KMS-11 (cell line): ENCODE results near the gene CACNB4.
A peak's percentile ranks its signal among the peaks of the same experiment; 100 is the strongest.
"Not testable (repeated sequence)": the region's sequence is repeated elsewhere in the genome, so short reads cannot be mapped to it uniquely, and the experiment has no call there.

ENCODE experiments used
- H2AFZ ChIP-seq: fragments of 200-600 bp; sonication (generic); 2 replicates; pipeline ENCODE4 v1.6.1; 2016; ENCODE audit warnings: antibody characterized with exemption, mixed run types, low read depth
- H3K27ac ChIP-seq: fragments of 200-600 bp; sonication (generic); 2 replicates; pipeline ENCODE4 v1.6.1; 2016; ENCODE audit warnings: mild to moderate bottlenecking, mixed run types
- H3K27me3 ChIP-seq: fragments of 200-600 bp; sonication (generic); 2 replicates; pipeline ENCODE4 v1.6.1; 2017; ENCODE audit warnings: mild to moderate bottlenecking, low read depth, mixed run types, moderate library complexity; ENCODE audit not compliant: insufficient read depth
- H3K36me3 ChIP-seq: fragments of 200-600 bp; sonication (generic); 2 replicates; pipeline ENCODE4 v1.6.1; 2017; ENCODE audit warnings: mild to moderate bottlenecking, mixed run types; ENCODE audit not compliant: insufficient read depth
- H3K4me1 ChIP-seq: fragments of 200-600 bp; sonication (generic); 2 replicates; pipeline ENCODE4 v1.6.1; 2016; ENCODE audit warnings: mild to moderate bottlenecking, low read depth, mixed run types; ENCODE audit not compliant: poor library complexity, severe bottlenecking
- H3K4me2 ChIP-seq: fragments of 200-600 bp; sonication (generic); 2 replicates; pipeline ENCODE4 v1.7.0; 2016; ENCODE audit warnings: mild to moderate bottlenecking, mixed run types
- H3K4me3 ChIP-seq: fragments of 200-600 bp; sonication (generic); IDR thresholded peaks from 2 replicates; pipeline ENCODE4 v1.6.1; 2017; ENCODE audit warnings: low read depth, low read length, mixed read lengths; ENCODE audit not compliant: insufficient read depth
- H3K79me2 ChIP-seq: fragments of 200-600 bp; sonication (generic); 2 replicates; pipeline ENCODE4 v1.6.1; 2016; ENCODE audit warnings: low read depth, mixed run types; ENCODE audit not compliant: insufficient read depth
- H3K9ac ChIP-seq: fragments of 200-600 bp; sonication (generic); 2 replicates; pipeline ENCODE4 v1.6.1; 2016; ENCODE audit warnings: mild to moderate bottlenecking, mixed run types
- H4K20me1 ChIP-seq: fragments of 200-600 bp; sonication (generic); 2 replicates; pipeline ENCODE4 v1.6.1; 2016; ENCODE audit warnings: mild to moderate bottlenecking, mixed run types; ENCODE audit not compliant: insufficient read depth
- TF ChIP-seq, protein P1 (sequence below): fragments of 200-600 bp; sonication (generic); conservative IDR thresholded peaks from 2 replicates; pipeline ENCODE4 v1.6.1; 2017; ENCODE audit warnings: low read depth, mild to moderate bottlenecking, antibody characterized with exemption, low read length, moderate library complexity, mixed read lengths

The CACNB4 gene

DNA sequence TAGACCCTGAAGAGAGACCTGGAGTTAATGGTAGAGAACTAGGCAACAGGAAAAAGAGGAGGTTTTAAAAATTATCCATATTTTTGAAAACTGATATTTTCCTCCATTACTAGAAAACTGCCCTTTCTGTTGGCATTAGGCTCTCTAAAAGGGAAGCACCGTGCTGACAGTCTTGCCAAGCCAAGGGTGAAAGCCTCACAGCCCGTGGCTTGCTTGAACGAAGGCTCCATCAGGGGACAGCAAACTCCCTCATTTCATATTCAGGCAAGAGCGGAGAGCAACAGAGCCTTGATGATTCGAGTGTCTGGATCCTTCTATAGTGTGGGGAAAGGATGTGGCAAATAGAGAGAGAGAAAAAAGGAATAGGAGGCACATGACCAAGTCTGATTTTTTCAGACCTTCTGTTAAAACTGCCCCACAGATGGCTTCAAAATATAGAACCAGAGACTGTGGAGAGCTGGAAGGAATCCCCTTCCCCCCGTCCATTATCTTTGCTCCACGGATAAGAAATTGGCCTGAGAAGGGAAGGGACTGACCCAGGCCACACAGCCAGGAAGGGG, 67.0 kb downstream of the CACNB4 start:
- H3K4me2 ChIP-seq, result no peak overlapping the region
- no peaks in the 10 kb centered on the region for H4K20me1 ChIP-seq
- no peak overlapping the region for H3K9ac ChIP-seq
- no peaks in the 10 kb centered on the region for H3K36me3 ChIP-seq
- TF ChIP-seq, protein P1, sequence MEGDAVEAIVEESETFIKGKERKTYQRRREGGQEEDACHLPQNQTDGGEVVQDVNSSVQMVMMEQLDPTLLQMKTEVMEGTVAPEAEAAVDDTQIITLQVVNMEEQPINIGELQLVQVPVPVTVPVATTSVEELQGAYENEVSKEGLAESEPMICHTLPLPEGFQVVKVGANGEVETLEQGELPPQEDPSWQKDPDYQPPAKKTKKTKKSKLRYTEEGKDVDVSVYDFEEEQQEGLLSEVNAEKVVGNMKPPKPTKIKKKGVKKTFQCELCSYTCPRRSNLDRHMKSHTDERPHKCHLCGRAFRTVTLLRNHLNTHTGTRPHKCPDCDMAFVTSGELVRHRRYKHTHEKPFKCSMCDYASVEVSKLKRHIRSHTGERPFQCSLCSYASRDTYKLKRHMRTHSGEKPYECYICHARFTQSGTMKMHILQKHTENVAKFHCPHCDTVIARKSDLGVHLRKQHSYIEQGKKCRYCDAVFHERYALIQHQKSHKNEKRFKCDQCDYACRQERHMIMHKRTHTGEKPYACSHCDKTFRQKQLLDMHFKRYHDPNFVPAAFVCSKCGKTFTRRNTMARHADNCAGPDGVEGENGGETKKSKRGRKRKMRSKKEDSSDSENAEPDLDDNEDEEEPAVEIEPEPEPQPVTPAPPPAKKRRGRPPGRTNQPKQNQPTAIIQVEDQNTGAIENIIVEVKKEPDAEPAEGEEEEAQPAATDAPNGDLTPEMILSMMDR, result no peak
- no peak overlapping the region for H3K4me3 ChIP-seq
- no peak overlapping the region for H2AFZ ChIP-seq
- no peaks in the 10 kb centered on the region for H3K27me3 ChIP-seq
- H3K4me1 ChIP-seq, result no peaks in the 10 kb centered on the region
- no peak overlapping the region for H3K27ac ChIP-seq
- H3K79me2 ChIP-seq, result no peaks in the 10 kb centered on the region

DNA sequence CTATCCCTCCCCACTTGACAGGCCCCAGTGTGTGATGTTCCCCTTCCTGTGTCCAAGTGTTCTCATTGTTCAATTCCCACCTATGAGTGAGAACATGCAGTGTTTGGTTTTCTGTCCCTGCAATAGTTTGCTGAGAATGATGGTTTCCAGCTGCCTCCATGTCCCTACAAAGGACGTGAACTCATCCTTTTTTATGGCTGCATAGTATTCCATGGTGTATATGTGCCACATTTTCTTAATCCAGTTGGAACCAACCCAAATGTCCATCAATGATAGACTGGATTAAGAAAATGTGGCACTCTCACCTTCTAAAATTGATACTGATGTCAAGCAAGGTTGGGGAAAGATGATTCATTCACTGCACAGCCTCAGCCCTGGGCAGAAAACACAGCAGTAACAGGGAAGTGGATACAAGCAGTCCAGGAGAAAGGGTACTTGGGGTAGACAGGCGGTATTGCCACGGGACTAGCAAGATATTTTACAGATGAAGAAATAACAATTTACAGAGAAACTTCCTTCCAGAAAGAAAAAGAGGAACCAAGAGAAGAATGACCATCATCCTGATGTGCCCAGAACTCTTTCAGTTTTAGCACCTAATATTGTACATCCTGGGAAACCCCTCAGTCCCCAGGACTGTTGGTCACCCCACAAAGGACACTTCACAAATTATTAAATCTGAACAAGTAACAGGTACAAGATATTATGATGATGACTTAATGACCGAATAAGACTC, 68.1 kb downstream of the CACNB4 start:
- H3K4me3 ChIP-seq, H3K79me2 ChIP-seq, H2AFZ ChIP-seq, H3K9ac ChIP-seq, H3K27me3 ChIP-seq, H3K4me1 ChIP-seq, H3K4me2 ChIP-seq, H3K36me3 ChIP-seq, H4K20me1 ChIP-seq, H3K27ac ChIP-seq: not testable (repeated sequence)

DNA sequence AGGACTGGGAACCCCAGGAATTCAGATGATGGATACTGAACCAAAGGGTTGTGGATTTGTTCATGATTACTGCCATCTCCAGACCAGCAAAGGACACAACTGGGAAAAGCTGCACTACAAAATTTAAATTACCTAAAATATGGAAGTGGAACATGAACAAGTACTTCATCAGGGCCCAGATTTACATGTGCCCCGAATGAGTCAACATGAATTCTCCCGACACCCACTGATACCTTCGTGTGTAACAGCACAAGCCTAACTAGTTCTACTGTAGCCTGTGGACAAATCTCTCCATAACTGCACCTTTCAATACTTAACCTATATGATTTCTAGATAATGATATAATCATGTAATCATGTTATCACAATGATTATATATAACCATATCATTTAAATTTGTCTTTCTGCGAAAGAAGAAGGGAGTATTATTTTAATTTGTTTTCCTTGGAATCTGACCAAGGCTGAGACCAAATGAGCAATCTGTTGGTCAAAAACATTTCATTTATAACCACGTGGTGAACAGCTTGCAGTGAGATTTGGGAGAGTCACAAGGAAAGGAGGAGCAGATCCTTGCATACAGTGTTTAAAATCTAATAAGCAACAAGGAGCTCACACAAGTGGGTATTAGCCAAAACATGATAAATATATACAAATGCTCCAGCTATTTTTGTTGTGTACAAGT, 70.5 kb downstream of the CACNB4 start:
- Histone ChIP-seq H4K20me1 (no peaks in the 10 kb centered on the region), H3K27me3 (no peaks in the 10 kb centered on the region), H2AFZ (no peak overlapping the region), H3K79me2 (no peaks in the 10 kb centered on the region), H3K27ac (no peak overlapping the region), H3K36me3 (no peaks in the 10 kb centered on the region), H3K9ac (no peak overlapping the region), H3K4me2 (no peak overlapping the region), H3K4me1 (no peaks in the 10 kb centered on the region), H3K4me3 (no peak overlapping the region)
- TF ChIP-seq, protein P1, result no peak

DNA sequence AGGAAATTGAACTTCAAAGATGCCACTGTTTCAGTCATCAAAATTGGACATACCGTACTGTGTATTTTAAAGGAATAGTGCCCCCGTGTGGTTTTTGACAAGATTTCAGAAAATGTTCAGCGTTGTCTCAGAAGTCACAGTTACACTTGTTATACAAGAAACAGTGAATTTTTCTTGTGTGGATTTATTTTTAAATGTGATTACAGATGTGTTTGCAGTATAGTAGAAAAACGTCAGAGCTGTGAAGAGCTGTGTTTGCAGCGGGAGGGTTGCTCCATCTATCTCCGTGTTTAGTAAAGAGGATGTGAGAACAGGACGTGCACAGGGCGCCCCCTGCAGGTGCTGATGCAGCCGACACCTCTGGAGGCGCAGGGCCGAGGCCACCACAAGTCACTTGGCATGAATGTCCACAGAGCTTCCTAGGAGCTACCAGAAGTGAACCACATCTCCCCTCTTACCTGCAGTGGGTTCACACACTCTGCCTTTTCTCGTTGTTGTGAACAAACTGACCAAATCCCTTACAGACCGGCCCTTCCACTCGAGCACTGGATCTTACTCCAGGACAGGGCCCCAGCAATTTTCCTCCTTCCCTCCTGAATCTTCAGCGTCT, 73.1 kb downstream of the CACNB4 start:
- no peak overlapping the region for H3K9ac ChIP-seq
- no peaks in the 10 kb centered on the region for H3K4me1 ChIP-seq
- H3K4me2 ChIP-seq, result no peak overlapping the region; the same call in none of the 2 replicates
- H3K36me3 ChIP-seq, result no peaks in the 10 kb centered on the region
- H2AFZ ChIP-seq, result peak overlapping the region; percentile 79
- TF ChIP-seq, protein P1, result peak; percentile 100
- no peak overlapping the region for H3K27ac ChIP-seq
- peak overlapping the region; percentile 69 for H3K4me3 ChIP-seq
- H3K79me2 ChIP-seq, result no peaks in the 10 kb centered on the region
- no peaks in the 10 kb centered on the region for H4K20me1 ChIP-seq
- no peaks in the 10 kb centered on the region for H3K27me3 ChIP-seq
